NB4 (cell line): ENCODE data around the gene PRR3.
"Not testable (repeated sequence)": the region's sequence is repeated elsewhere in the genome, so short reads cannot be mapped to it uniquely, and the experiment has no call there.

Source experiments
- DNase-seq: peaks from one replicate; pipeline ENCODE4 v3.0.0; 2010; ENCODE audit warnings: low read depth
- H3K4me3 ChIP-seq: one replicate; pipeline ENCODE4 v1.5.1; 2011; ENCODE audit warnings: mild to moderate bottlenecking, low read depth, low read length, moderate library complexity
- CTCF ChIP-seq: IDR thresholded peaks from one replicate; pipeline ENCODE4 v1.5.1; 2012; ENCODE audit warnings: low read depth, low read length
- MAX ChIP-seq: IDR thresholded peaks from 2 replicates; pipeline ENCODE4 v1.6.1; 2011; ENCODE audit warnings: low read depth, low read length
- MYC ChIP-seq: IDR thresholded peaks from 2 replicates; pipeline ENCODE4 v1.6.1; 2011; ENCODE audit warnings: low read depth, low read length
- POLR2A ChIP-seq: IDR thresholded peaks from 2 replicates; pipeline ENCODE4 v1.6.1; 2011; ENCODE audit warnings: mild to moderate bottlenecking; ENCODE audit not compliant: insufficient read length; ENCODE audit errors: extremely low read depth

PRR3 gene

DNA sequence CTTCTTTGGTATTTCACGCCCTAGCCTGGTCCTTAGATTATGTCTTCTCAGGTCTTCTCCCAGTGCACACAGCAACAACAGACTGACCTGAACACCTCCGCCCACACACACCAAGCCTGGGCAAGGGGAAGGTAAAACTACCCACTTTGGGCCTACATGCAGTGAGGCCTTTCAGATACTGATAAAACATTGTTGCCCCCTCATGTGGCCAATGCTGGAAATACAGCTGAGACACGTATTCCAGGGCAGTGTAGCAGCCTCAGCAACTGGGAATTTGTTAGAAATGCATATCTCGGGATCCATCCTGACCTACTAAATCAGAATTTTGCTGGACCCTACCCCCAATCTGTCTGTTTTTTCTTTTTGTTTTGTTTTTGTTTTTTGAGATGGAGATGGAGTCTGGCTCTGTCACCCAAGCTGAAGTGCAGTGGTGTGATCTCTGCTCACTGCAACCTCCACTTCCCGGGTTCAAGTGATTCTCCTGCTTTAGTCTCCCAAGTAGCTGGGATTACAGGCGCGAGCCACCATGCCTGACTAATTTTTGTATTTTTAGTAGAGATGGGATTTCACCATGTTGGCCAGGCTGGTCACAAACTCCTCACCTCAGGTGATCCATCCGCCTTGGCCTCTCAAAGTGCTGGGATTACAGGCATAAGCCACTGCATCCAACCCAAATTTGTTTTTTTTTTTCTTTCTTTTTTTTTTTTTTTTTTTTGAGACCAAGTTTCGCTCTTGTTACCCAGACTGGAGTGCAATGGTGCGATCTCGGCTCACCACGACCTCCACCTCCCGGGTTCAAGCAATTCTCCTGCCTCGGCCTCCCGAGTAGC lies 40.4 kb downstream of the PRR3 start:
- not testable (repeated sequence) for H3K4me3 ChIP-seq
- DNase-seq: peak; percentile 82
- TF ChIP-seq MYC (peak; percentile 13; the same call in 1 of the 2 replicates), POLR2A (peak; percentile 16), CTCF (peak; percentile 82)

- TF ChIP-seq CTCF: no peak
- no peak overlapping the region for H3K4me3 ChIP-seq
- DNase-seq: no peak
Measured at GRCh38 chr6:30598912-30599624, 42.0 kb downstream of the PRR3 start.

DNA sequence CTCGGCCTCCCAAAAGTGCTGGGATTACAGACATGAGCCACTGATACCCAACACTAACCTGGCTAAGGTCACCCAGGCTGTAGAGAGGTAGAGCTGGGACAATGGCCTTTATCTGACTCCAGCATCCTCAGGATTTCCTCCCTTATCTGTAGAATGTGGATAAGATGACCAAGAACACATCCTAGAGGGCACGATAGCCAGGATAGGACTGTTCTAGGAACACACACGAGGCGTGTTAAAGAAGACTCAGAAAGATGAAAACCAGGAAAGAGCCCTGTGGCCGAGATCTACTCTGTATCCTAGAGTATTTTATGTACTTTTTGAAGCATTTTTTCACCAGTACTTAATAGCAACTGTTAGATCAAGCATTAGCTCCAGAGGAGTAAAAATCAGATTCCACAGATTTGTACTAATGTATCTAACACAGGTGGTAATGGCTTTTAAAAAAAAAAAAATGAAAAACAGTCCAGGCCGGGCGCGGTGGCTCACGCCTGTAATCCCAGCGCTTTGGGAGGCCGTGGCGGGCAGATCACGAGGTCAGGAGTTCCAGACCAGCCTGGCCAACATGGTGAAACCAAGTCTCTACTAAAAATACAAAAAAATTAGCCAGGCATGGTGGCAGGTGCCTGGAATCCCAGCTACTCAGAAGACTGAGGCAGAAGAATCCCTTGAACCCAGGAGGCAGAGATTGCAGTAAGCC lies 42.7 kb downstream of the PRR3 start:
- no peak overlapping the region for H3K4me3 ChIP-seq
- no peak for DNase-seq
- TF ChIP-seq POLR2A: no peak
- no peak for TF ChIP-seq MAX
- no peak for TF ChIP-seq CTCF
- no peak for TF ChIP-seq MYC

DNA sequence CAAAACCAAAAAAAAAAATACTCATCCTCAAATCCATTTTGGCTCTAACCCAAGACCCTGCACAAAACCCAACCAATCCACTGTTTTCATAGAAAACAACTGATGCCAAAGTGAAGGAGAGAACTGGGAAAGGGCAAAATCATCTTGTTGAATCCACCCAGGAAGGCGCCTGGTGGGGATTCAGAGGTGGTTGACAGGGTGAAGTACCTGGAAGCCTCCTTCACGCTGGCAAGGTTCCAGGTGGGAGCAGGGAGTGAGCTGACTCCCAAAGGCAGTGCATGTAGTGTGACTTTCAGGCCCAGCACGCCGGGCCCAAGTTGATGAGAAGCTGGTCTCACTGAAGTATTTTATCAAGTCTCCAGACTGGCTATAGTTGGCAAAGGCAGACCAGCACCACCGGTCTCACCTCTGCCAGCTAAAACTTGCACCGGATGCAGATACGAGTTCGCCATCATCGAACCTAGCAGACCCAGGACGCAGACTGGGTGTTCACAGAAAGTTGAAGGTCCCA lies 43.4 kb downstream of the PRR3 start:
- DNase-seq: no peak
- H3K4me3 ChIP-seq: no peak overlapping the region
- TF ChIP-seq POLR2A: peak; percentile 13
- no peak for TF ChIP-seq MYC

GRCh38 chr6:30601436-30601814 lies 44.3 kb downstream of the PRR3 start:
- DNase-seq: no peak
- no peak for TF ChIP-seq POLR2A
- TF ChIP-seq MYC: no peak
- TF ChIP-seq CTCF: no peak
- TF ChIP-seq MAX: no peak

GRCh38 chr6:30601815-30602641 lies 44.9 kb downstream of the PRR3 start:
- DNase-seq: no peak
- TF ChIP-seq CTCF (no peak), MYC (no peak), POLR2A (no peak), MAX (no peak)
- no peak overlapping the region for H3K4me3 ChIP-seq

More at GRCh38 chr6:30601436-30601814, 44.3 kb downstream of the PRR3 start:
- H3K4me3 ChIP-seq: no peak overlapping the region
